HTERT RPE-1 (cell line): Measurements from ENCODE around the gene CCR9.

ENCODE experiments used
- in situ Hi-C: fragments of 300-500 bp; cut with MboI; formaldehyde crosslinking; loops from 4 replicates; pipeline ENCODE4 v1.14.3; 2020; ENCODE audit warnings: low sequenced_read_pairs

CCR9 gene

GRCh38 chr3:45951946-45952345 is 65.6 kb downstream of the CCR9 start:
- in situ Hi-C loops, result no loop called here

GRCh38 chr3:45952456-45952855 is 66.1 kb downstream of the CCR9 start:
- in situ Hi-C loops, result no loop called here
